H1 (cell line): ENCODE measurements around the gene CD72. TPM values are rescaled to one million over a fixed set of nuclear protein-coding genes. Genes with fewer than 3 reads are reported as not detected.
"Not testable (repeated sequence)": the region's sequence is repeated elsewhere in the genome, so short reads cannot be mapped to it uniquely, and the experiment has no call there.

Experiments
- CTCF ChIA-PET: fragments of 300-600 bp; sonication (Branson Sonifier 250); formaldehyde crosslinking; loops from one replicate; lab custom pipeline; 2021; ENCODE audit not compliant: partially characterized antibody; lab: Charles Lee
- POLR2A ChIA-PET: fragments of 300-600 bp; sonication (Branson Sonifier 250); formaldehyde crosslinking; loops from one replicate; lab custom pipeline; 2021; ENCODE audit warnings: inconsistent platforms; ENCODE audit not compliant: partially characterized antibody; lab: Charles Lee
- DNase-seq, 2 experiments: peaks; one replicate each; pipeline versions ENCODE4 v3.0.0 to v3.0.0-alpha.2; 2010 to 2022; ENCODE audit warnings: low spot score in 2 of 2, low read depth in 1 of 2, mixed read lengths in 1 of 2
- FAIRE-seq: peaks from 2 replicates; lab custom pipeline; 2011; peaks lifted over from hg19 to GRCh38; lab: Jason Lieb, UNC
- H2AFZ ChIP-seq: 2 replicates; pipeline ENCODE4 v1.8.1; 2012; ENCODE audit warnings: low read length, inconsistent platforms
- H2AK5ac ChIP-seq: 2 replicates; pipeline ENCODE4 v1.6.1; 2013; ENCODE audit warnings: low read depth, low read length
- H2BK120ac ChIP-seq: replicated peaks from 2 replicates; pipeline ENCODE3; 2013; ENCODE audit warnings: low read depth, low read length, inconsistent platforms
- H2BK12ac ChIP-seq: 2 replicates; pipeline ENCODE4 v1.6.1; 2013; ENCODE audit warnings: low read depth, low read length
- H2BK15ac ChIP-seq: 2 replicates; pipeline ENCODE4 v1.6.1; 2013; ENCODE audit warnings: low read length
- H2BK20ac ChIP-seq: 2 replicates; pipeline ENCODE4 v1.6.1; 2013; ENCODE audit warnings: low read length
- H2BK5ac ChIP-seq: 2 replicates; pipeline ENCODE4 v1.6.1; 2013; ENCODE audit warnings: low read depth, low read length
- H3K14ac ChIP-seq: 2 replicates; pipeline ENCODE4 v1.6.1; 2013; ENCODE audit warnings: inconsistent platforms; ENCODE audit not compliant: insufficient read length
- H3K18ac ChIP-seq: 2 replicates; pipeline ENCODE4 v1.6.1; 2013; ENCODE audit warnings: low read length; ENCODE audit errors: extremely low read depth
- H3K23ac ChIP-seq: 2 replicates; pipeline ENCODE4 v1.6.1; 2013; ENCODE audit warnings: inconsistent platforms; ENCODE audit not compliant: insufficient read length
- H3K23me2 ChIP-seq: 2 replicates; pipeline ENCODE4 v1.6.1; 2013; ENCODE audit warnings: low read depth, low read length
- H3K27ac ChIP-seq: 2 replicates; pipeline ENCODE4 v1.6.1; 2011; ENCODE audit warnings: low read depth, low read length, inconsistent platforms
- H3K27me3 ChIP-seq, 4 experiments: replicated peaks in 1 of 4; 1 replicate in 1 of 4; 2 replicates in 3 of 4; pipeline versions ENCODE4 v1.6.1 to v1.8.1; 2011 to 2013; ENCODE audit warnings: low read length in 3 of 4, mild to moderate bottlenecking in 3 of 4, inconsistent platforms in 2 of 4, mixed read lengths in 2 of 4, moderate library complexity in 1 of 4; ENCODE audit not compliant: control insufficient read depth in 3 of 4, insufficient read depth in 3 of 4; ENCODE audit errors: extremely low read depth in 1 of 4
- H3K36me3 ChIP-seq, 4 experiments: 2 replicates each; pipeline versions ENCODE4 v1.6.1 to v1.8.1; 2011 to 2013; ENCODE audit warnings: mild to moderate bottlenecking in 4 of 4, low read length in 3 of 4, moderate library complexity in 2 of 4, control low read depth in 1 of 4, inconsistent platforms in 1 of 4; ENCODE audit not compliant: insufficient read depth in 4 of 4, control insufficient read depth in 2 of 4
- H3K4ac ChIP-seq: replicated peaks from 2 replicates; pipeline ENCODE3; 2013; ENCODE audit warnings: low read length, low read depth, mixed read lengths, inconsistent platforms; ENCODE audit not compliant: insufficient read length
- H3K4me1 ChIP-seq, 4 experiments: replicated peaks in 1 of 4; 1 replicate in 1 of 4; 2 replicates in 3 of 4; pipeline versions ENCODE4 v1.6.1 to v1.8.1; 2011 to 2013; ENCODE audit warnings: low read length in 3 of 4, inconsistent platforms in 2 of 4, mixed read lengths in 1 of 4; ENCODE audit not compliant: insufficient read depth in 4 of 4, control insufficient read depth in 3 of 4
- H3K4me2 ChIP-seq, 2 experiments: 2 replicates each; pipeline versions ENCODE4 v1.6.1 to v1.8.1; 2011 to 2013; ENCODE audit warnings: low read depth in 2 of 2, low read length in 2 of 2, control low read depth in 1 of 2, inconsistent platforms in 1 of 2, mild to moderate bottlenecking in 1 of 2; ENCODE audit not compliant: insufficient read depth in 1 of 2
- H3K4me3 ChIP-seq, 4 experiments: fragments of 200-600, 300-600 bp in 1 of 4; sonication (generic), shearing (Covaris generic), sonication (Bioruptor Twin) in 1 of 4; 2 replicates each; pipeline versions ENCODE4 v1.5.1 to v1.8.1; 2011 to 2016; ENCODE audit warnings: low read length in 4 of 4, low read depth in 3 of 4, control low read depth in 2 of 4, inconsistent platforms in 2 of 4, mild to moderate bottlenecking in 2 of 4, mixed read lengths in 1 of 4, moderate library complexity in 1 of 4; ENCODE audit not compliant: insufficient read depth in 2 of 4; ENCODE audit errors: extremely low read depth in 1 of 4
- H3K56ac ChIP-seq: replicated peaks from 2 replicates; pipeline ENCODE3; 2013; ENCODE audit warnings: low read depth, mild to moderate bottlenecking, mixed read lengths, low read length, inconsistent platforms; ENCODE audit not compliant: insufficient read length
- H3K79me1 ChIP-seq: 2 replicates; pipeline ENCODE4 v1.6.1; 2013; ENCODE audit warnings: low read depth, low read length, control low read depth
- H3K79me2 ChIP-seq, 2 experiments: 2 replicates each; pipeline versions ENCODE4 v1.6.1 to v1.8.1; 2012 to 2013; ENCODE audit warnings: low read length in 2 of 2, mild to moderate bottlenecking in 2 of 2, inconsistent platforms in 1 of 2; ENCODE audit not compliant: insufficient read depth in 2 of 2, control insufficient read depth in 1 of 2
- H3K9ac ChIP-seq, 4 experiments: replicated peaks in 1 of 4; 1 replicate in 1 of 4; 2 replicates in 3 of 4; pipeline versions ENCODE4 v1.6.1 to v1.8.1; 2011 to 2013; ENCODE audit warnings: low read depth in 3 of 4, low read length in 3 of 4, control low read depth in 2 of 4, mild to moderate bottlenecking in 2 of 4, moderate library complexity in 2 of 4, inconsistent platforms in 1 of 4; ENCODE audit errors: extremely low read depth in 1 of 4
- H3K9me3 ChIP-seq, 2 experiments: 2 replicates each; pipeline versions ENCODE4 v1.6.1 to v1.8.1; 2012 to 2013; ENCODE audit warnings: mild to moderate bottlenecking in 2 of 2, moderate library complexity in 2 of 2, control low read depth in 1 of 2, inconsistent platforms in 1 of 2, low read depth in 1 of 2, low read length in 1 of 2, mixed read lengths in 1 of 2; ENCODE audit not compliant: insufficient read depth in 2 of 2
- H4K20me1 ChIP-seq, 2 experiments: replicated peaks in 1 of 2; 2 replicates each; pipeline versions ENCODE3 to v1.8.1; 2011 to 2013; ENCODE audit warnings: inconsistent platforms in 2 of 2, low read length in 2 of 2, mild to moderate bottlenecking in 1 of 2; ENCODE audit not compliant: insufficient read depth in 2 of 2, control insufficient read depth in 1 of 2
- H4K5ac ChIP-seq: 2 replicates; pipeline ENCODE4 v1.6.1; 2013; ENCODE audit warnings: low read length, low read depth, mixed read lengths, inconsistent platforms; ENCODE audit not compliant: insufficient read length
- H4K8ac ChIP-seq: 2 replicates; pipeline ENCODE4 v1.8.0; 2013; ENCODE audit warnings: mild to moderate bottlenecking, moderate library complexity, low read length, inconsistent platforms; ENCODE audit not compliant: insufficient read depth; ENCODE audit errors: extremely low read depth
- H4K91ac ChIP-seq: replicated peaks from 2 replicates; pipeline ENCODE3; 2013; ENCODE audit warnings: low read length, mixed read lengths, inconsistent platforms; ENCODE audit not compliant: insufficient read length
- WGBS, 2 experiments: shearing (Covaris generic) in 1 of 2; methylation state at CpG; one replicate each; pipeline versions ENCODE4 v1.1.6 to v1.1.7; 2013 to 2015; ENCODE audit warnings: low lambda C conversion rate in 2 of 2, mixed read lengths in 2 of 2, inconsistent platforms in 1 of 2, low coverage in 1 of 2, missing lambda C conversion rate in 1 of 2; ENCODE audit not compliant: insufficient replicate concordance in 2 of 2, insufficient coverage in 1 of 2, insufficient read length in 1 of 2; ENCODE audit errors: extremely low coverage in 1 of 2, missing lambda C conversion rate in 1 of 2; 5-methylcytosine and 5-hydroxymethylcytosine counted together
- polyA plus RNA-seq, 7 experiments: library from polyadenylated mRNA; depleted of rRNA in 3 of 7; stranded (reverse) in 5 of 7; unstranded in 2 of 7; fragments of >200 nt in 5 of 7; fragments of 200-250 nt in 2 of 7; gene quantifications; 1 replicate in 5 of 7; 2 replicates in 1 of 7; 4 replicates in 1 of 7; pipeline versions ENCODE4 v1.2.1 to v1.2.3, GENCODE V29; 2011 to 2013; ENCODE audit warnings: missing spikeins in 2 of 7, mixed read lengths in 2 of 7
- total RNA-seq: library from RNA; stranded (reverse); fragmentation: NEBNext Ultra II Directional; extraction: Animal tissue kit (Norgen Biotek cat#: 25700); gene quantifications from 2 replicates; pipeline ENCODE4 v1.2.1, GENCODE V29; 2021

CD72 gene
- total and polyA plus RNA-seq, 2 of the 8 experiments (the other 6 are each of a cell fraction or from before 2014, with no cell fraction given): 4.0 to 4.5 TPM

DNA sequence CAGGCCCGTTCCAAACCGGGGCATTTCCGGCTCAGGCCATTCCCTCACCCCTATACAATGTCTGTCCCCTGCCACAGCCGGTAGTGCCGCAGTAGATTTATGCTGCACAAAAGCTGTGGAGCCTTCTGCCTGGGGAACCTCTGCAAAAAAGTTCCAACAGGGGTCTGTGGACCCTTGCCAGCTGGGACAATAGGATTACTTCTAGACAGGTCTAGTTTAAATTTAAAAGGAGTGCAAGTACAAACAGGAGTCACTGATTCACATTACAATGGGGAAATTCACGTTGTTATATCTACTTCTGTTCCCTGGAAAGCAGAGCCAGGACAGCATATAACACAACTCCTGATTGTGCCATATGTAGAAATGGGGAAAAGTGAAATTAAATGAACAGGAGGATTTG is 34.7 kb downstream of the CD72 start:
- H3K27me3 ChIP-seq, H3K4ac ChIP-seq, H3K23ac ChIP-seq, H2BK5ac ChIP-seq, POLR2A ChIA-PET, H4K91ac ChIP-seq, H4K20me1 ChIP-seq, H2AK5ac ChIP-seq, H2BK15ac ChIP-seq, H2AFZ ChIP-seq, H2BK120ac ChIP-seq, DNase-seq, H3K27ac ChIP-seq, H3K9ac ChIP-seq, H4K5ac ChIP-seq, H2BK20ac ChIP-seq, FAIRE-seq, H3K14ac ChIP-seq, H4K8ac ChIP-seq, H3K4me1 ChIP-seq, H3K18ac ChIP-seq, H3K56ac ChIP-seq, H3K36me3 ChIP-seq, H3K4me2 ChIP-seq, H3K79me2 ChIP-seq, H2BK12ac ChIP-seq, H3K23me2 ChIP-seq, H3K9me3 ChIP-seq, H3K79me1 ChIP-seq, H3K4me3 ChIP-seq: not testable (repeated sequence)
- CTCF ChIA-PET: interaction anchor here (1.0 kb wide), 1 partner anchor 17 kb away, joined by 3 read pairs; no protein-coding TSS in a partner anchor
- 65% methylated on average over 6 of the region's 6 CpGs; no CpG with 5 or more reads in 1 of the 2 experiments for WGBS, 2 experiments
